ENCODE measurements around the gene SLC2A9.

Gene SLC2A9

DNA sequence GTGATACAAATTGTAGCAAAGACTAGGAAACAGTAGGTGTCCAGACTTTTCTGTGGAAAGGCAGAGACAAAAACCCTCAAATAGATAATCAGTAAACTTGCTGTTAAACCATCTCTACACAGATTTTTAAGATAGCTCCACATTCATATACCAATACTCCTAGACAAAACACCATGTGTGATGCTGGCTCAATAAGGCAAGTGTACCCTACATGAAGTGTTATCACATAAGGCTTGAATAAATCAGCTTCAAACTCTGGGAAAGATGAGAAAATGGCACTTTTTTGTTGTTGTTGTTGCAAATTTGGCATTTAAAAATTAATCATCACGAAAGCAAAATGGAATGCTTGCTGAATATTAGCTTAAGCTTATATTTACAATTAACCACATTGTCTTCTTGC, 194.7 kb downstream of the SLC2A9 start:
- no peak for TF ChIP-seq CTCF (IDR thresholded peaks at IDR 0.05; ENCODE audit: low read depth, low read length, missing control alignments)
- no peak for DNase-seq (ENCODE audit: low read depth)
- no peak overlapping the region for H3K4me3 ChIP-seq (ENCODE audit: low read depth, low read length)

DNA sequence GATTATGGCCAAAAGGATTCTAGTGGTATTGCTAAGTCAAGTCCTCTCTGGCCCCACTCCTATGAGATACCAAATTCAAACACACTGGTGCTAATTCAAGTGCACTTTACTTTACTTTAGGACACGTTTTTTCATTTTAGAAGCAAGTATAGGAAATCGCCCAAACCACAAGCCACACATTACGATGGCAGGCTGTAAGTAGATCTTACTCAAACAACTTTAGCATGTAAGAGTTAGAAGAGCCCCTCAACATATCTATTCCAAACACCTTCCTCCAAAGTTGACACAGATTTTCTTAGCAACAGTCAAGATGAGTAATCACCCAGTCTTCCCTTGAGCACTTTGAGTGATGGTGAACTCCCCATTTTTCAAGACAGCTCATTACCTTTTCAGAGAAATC, 196.2 kb downstream of the SLC2A9 start:
- DNase-seq (ENCODE audit: low read depth), result no peak
- no peak overlapping the region for H3K4me3 ChIP-seq (ENCODE audit: low read depth, low read length)
- no peak for TF ChIP-seq CTCF (IDR thresholded peaks at IDR 0.05; ENCODE audit: low read depth, low read length, missing control alignments)

DNA sequence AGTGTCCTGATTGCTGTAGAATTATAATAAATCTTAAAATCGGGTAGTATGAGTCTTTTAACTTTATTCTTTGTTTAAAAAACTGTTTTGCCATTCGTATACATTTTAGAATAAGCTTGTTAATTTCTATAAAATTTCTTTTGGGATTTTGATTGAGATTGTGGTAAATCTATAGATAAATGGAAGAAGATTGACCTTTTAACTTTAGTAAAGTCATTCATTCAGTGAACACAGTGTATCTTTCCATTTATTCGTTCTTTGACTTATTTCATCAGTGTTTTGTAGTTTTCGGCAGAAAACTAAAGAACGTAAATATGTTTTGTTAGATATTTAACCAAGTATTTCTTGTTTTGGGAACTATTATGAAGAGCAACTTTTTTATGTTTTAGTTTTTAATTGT, 201.0 kb downstream of the SLC2A9 start:
- no peak for DNase-seq (ENCODE audit: low read depth)
- no peak for TF ChIP-seq CTCF (IDR thresholded peaks at IDR 0.05; ENCODE audit: low read depth, low read length, missing control alignments)
- H3K4me3 ChIP-seq (ENCODE audit: low read depth, low read length), result no peak overlapping the region

DNA sequence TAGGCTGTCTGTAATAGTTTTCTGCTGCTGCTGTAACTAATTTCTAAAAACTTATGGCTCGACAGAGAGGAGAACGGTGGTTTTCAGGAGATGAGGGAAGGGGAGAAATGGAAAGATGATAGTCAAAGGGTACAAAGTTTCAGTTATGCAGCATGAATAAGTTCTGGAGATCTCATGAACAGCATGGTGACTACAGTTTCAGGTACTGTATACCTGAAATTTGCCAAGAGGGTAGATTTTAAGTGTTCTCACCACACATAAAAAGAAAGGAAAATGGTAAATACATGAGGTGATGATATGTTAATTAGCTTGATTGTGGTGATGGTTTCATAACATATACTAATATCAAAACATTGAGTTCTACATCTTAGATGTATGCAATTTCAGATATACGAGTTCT, 205.0 kb downstream of the SLC2A9 start:
- H3K4me3 ChIP-seq (ENCODE audit: low read depth, low read length), result no peak overlapping the region
- no peak for DNase-seq (ENCODE audit: low read depth)
- TF ChIP-seq CTCF (IDR thresholded peaks at IDR 0.05; ENCODE audit: low read depth, low read length, missing control alignments), result no peak

DNA sequence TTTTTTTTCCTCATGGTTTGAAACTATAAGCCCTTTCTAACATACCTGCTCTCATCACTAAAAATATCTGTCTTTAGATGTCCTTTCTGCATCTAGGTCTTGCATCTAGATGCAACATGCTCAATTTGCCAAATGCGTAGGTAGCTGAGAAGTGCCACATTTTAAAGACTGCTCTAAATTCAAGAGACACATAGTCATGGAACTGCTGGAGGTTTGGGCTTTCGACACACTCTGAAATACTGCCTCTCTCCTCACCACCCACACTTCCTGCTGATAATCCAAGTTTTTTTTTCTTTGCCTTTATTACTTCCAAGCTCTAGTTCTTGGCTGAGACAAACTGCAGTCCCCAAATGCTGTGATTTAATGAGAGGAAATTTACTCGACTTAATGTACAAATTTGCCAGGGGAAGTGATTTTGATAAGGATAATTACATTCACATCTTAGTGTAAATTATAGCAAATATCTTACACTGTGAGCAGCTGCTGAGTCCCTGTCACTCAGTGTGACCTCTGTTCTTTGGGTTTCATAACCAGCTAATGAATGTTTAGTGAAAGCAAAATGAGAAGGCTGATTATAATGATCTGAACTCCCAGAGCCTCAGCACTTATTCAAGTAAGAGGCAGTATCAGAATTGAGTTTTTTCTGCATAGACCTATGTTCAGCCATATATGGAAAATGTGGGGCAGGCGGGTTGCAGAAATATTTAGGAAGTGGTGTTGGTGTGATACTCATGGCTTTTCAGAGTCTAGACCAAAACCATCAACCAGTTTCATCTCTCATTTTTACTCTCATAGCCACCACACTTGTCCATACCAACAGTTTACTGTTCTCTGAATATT, 208.6 kb downstream of the SLC2A9 start:
- TF ChIP-seq CTCF (IDR thresholded peaks at IDR 0.05; ENCODE audit: low read depth, low read length, missing control alignments), result no peak
- H3K4me3 ChIP-seq (ENCODE audit: low read depth, low read length), result no peak overlapping the region
- DNase-seq (ENCODE audit: low read depth), result peak; percentile 5

- no peak for DNase-seq (ENCODE audit: low read depth)
- no peak overlapping the region for H3K4me3 ChIP-seq (ENCODE audit: low read depth, low read length)
- no peak for TF ChIP-seq CTCF (IDR thresholded peaks at IDR 0.05; ENCODE audit: low read depth, low read length, missing control alignments)
These were observed 209.5 kb downstream of the SLC2A9 start for GRCh38 chr4:9811806-9812205.

- no peak overlapping the region for H3K4me3 ChIP-seq (ENCODE audit: low read depth, low read length)
- no peak for DNase-seq (ENCODE audit: low read depth)
- TF ChIP-seq CTCF (IDR thresholded peaks at IDR 0.05; ENCODE audit: low read depth, low read length, missing control alignments), result no peak
These were observed 213.2 kb downstream of the SLC2A9 start for GRCh38 chr4:9808077-9808476.

Measured in GM12864 (cell line).